Esophagus squamous epithelium (tissue), 5 donors: ENCODE results near the gene ULBP3. TPM values are rescaled to one million over a fixed set of nuclear protein-coding genes. Genes with fewer than 3 reads are reported as not detected.

Experiments
- DNase-seq: peaks from one replicate; lab custom pipeline; 2025; lab: John Stamatoyannopoulos, UW
- H3K27ac ChIP-seq, 4 donors: fragments of 200-600 bp; sonication (generic); one replicate each; pipeline ENCODE4 v1.5.1; 2016 to 2019; ENCODE audit warnings: mild to moderate bottlenecking in 1 of 4
- H3K27me3 ChIP-seq, 4 donors: fragments of 200-600 bp; sonication (generic); 1 replicate in 3 of 4; 2 replicates in 1 of 4; pipeline versions ENCODE4 v1.5.1 to v1.6.0; 2017 to 2021; ENCODE audit warnings: antibody characterized with exemption in 1 of 4
- H3K36me3 ChIP-seq, 3 donors: fragments of 200-600 bp; sonication (generic); one replicate each; pipeline ENCODE4 v1.5.1; 2016 to 2019
- H3K4me1 ChIP-seq, 3 donors: fragments of 200-600 bp; sonication (generic); one replicate each; pipeline ENCODE4 v1.5.1; 2017 to 2019
- H3K4me3 ChIP-seq, 4 donors: fragments of 200-600 bp; sonication (generic); 1 replicate in 3 of 4; 2 replicates in 1 of 4; pipeline ENCODE4 v1.5.1; 2016 to 2019; ENCODE audit warnings: mild to moderate bottlenecking in 2 of 4, moderate library complexity in 1 of 4
- H3K9me3 ChIP-seq, 3 donors: fragments of 200-600 bp; sonication (generic); one replicate each; pipeline ENCODE4 v1.5.1; 2016 to 2019
- CTCF ChIP-seq, 6 experiments: fragments of 450-650 bp in 4 of 6; fragments of 200-600 bp in 2 of 6; sonication (generic) in 2 of 6; IDR thresholded peaks; one replicate each; pipeline ENCODE4 v1.5.1; 2016 to 2019; ENCODE audit warnings: antibody characterized with exemption in 6 of 6, mild to moderate bottlenecking in 4 of 6, moderate library complexity in 4 of 6
- POLR2A ChIP-seq, 4 donors: fragments of 450-650 bp; IDR thresholded peaks; one replicate each; pipeline ENCODE4 v1.6.1; 2017; ENCODE audit warnings: antibody characterized with exemption in 4 of 4, mild to moderate bottlenecking in 4 of 4, moderate library complexity in 3 of 4
- WGBS, 2 donors: methylation state at CpG; one replicate each; pipeline ENCODE4 v1.1.5; 2018; 5-methylcytosine and 5-hydroxymethylcytosine counted together
- intact Hi-C: fragments of 100-400 bp; cut with DNase I; formaldehyde crosslinking; loops from one replicate; pipeline ENCODE4 v1.15.0; 2022
- total RNA-seq, 4 donors: library from RNA; depleted of rRNA; stranded (reverse); fragments of >200 nt; gene quantifications; one replicate each; pipeline ENCODE4 v1.1.0, GENCODE V29; 2016
- donor health status: DM: yes; HTN: yes; CAD: no.

Gene ULBP3
- total RNA-seq, 4 donors from 2014 or later = 2.1 to 5.0 (median 3.3) TPM

DNA sequence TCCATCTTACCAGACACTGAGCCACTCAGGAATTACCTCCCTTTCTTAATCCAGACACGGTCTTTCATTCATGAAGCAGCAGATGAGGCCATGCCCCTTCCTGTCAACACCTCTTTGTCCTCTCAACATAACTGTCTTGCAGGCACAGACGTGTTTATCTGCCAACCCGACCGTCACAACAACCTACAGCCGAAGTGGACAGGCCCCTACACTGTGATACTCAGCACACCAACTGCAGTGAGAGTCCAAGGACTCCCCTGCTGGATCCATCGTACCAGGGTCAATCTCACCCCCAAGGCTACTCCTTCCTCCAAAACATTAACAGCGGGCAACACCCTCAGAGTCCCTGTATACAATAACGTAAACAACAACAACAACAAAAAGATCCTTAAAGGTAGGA, 30.6 kb upstream of the ULBP3 start:
- H3K9me3 ChIP-seq = no peaks in the 10 kb centered on the region
- WGBS, 2 donors = 76 to 90% methylated on average over 7 of the region's 8 CpGs
- peaks cover 0 to 20% (median 0%) of the 10 kb centered on the region in 4 donors for H3K27me3 ChIP-seq
- DNase-seq = no peak
- H3K36me3 ChIP-seq = no peaks in the 10 kb centered on the region
- no peak overlapping the region for H3K4me3 ChIP-seq
- TF ChIP-seq CTCF (IDR thresholded peaks at IDR 0.05) (no peak), POLR2A (IDR thresholded peaks at IDR 0.05) (no peak)
- H3K27ac ChIP-seq = no peak overlapping the region
- no peaks in the 10 kb centered on the region for H3K4me1 ChIP-seq
- intact Hi-C loops = no loop called here

DNA sequence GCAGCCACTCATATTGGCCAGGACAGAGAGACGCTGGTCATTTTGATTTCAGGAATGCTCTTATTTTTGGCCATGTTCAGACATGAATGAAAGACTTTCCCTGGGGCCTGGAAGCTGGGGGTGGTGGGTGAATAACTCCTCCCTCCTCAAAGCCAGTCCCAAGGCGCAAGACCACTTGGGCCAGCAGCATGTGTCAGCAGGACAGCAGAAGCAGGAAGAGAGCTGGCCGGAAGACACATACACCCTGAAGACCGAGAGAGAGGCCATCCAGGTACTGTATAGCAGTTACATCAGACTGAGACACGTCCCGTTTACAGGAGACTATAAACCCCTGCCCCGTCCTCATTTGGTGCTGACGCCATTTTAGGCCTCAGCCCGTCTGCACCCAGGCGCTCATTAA, 29.2 kb upstream of the ULBP3 start:
- no peak for DNase-seq
- intact Hi-C loops = no loop called here
- 86 to 96% methylated on average over 6 to 8 of the region's 10 CpGs for WGBS, 2 donors

GRCh38 chr6:150093397-150093796, 24.5 kb upstream of the ULBP3 start:
- H3K4me3 ChIP-seq = no peak overlapping the region
- DNase-seq = no peak
- 73 to 84% methylated on average over 6 of the region's 6 CpGs for WGBS, 2 donors
- H3K9me3 ChIP-seq = no peaks in the 10 kb centered on the region
- peaks cover 0 to 41% (median 0%) of the 10 kb centered on the region in 4 donors for H3K27me3 ChIP-seq
- no peaks in the 10 kb centered on the region for H3K36me3 ChIP-seq
- H3K27ac ChIP-seq = no peak overlapping the region
- TF ChIP-seq CTCF (IDR thresholded peaks at IDR 0.05) = no peak
- TF ChIP-seq POLR2A (IDR thresholded peaks at IDR 0.05) = no peak
- intact Hi-C loops = no loop called here
- peaks cover 0 to 7% (median 0%) of the 10 kb centered on the region in 3 donors for H3K4me1 ChIP-seq

More for the DNA sequence above, 29.2 kb upstream of the ULBP3 start:
- Histone ChIP-seq H3K4me1 (no peaks in the 10 kb centered on the region), H3K36me3 (no peaks in the 10 kb centered on the region), H3K27me3 (peaks cover 0 to 28% (median 0%) of the 10 kb centered on the region in 4 donors), H3K9me3 (no peaks in the 10 kb centered on the region), H3K4me3 (no peak overlapping the region), H3K27ac (no peak overlapping the region)
- TF ChIP-seq POLR2A (IDR thresholded peaks at IDR 0.05) = no peak
- no peak for TF ChIP-seq CTCF (IDR thresholded peaks at IDR 0.05)

- no peak for DNase-seq
- no peak overlapping the region for H3K4me3 ChIP-seq
- WGBS, 2 donors = 18 to 27% methylated on average over 4 of the region's 4 CpGs
- H3K27ac ChIP-seq = no peak overlapping the region
- intact Hi-C loops = no loop called here
- H3K36me3 ChIP-seq = no peaks in the 10 kb centered on the region
- peaks cover 0 to 37% (median 0%) of the 10 kb centered on the region in 4 donors for H3K27me3 ChIP-seq
- H3K9me3 ChIP-seq = no peaks in the 10 kb centered on the region
- TF ChIP-seq POLR2A (IDR thresholded peaks at IDR 0.05) (no peak), CTCF (IDR thresholded peaks at IDR 0.05) (no peak)
- peaks cover 0 to 7% (median 0%) of the 10 kb centered on the region in 3 donors for H3K4me1 ChIP-seq
Observed at GRCh38 chr6:150091476-150091875, 22.6 kb upstream of the ULBP3 start.

DNA sequence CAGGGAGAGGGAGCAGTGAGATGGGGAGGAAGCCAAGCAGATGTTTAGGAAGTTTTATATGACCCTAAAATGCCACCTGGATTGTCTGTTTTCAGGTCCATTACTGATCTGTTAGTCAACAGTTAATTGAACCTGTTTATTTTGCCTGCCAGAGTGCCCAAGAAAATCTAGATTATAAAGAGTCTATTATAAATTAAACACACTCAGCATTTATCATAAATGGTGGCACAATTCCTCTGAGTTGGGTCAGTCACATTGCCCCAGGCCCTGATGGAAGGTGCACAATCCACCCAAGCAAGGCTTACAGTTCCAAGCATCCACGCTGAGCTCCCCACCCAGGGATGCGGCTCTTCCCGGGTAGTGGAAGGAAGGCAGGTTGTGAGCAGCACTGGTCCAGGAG, 21.4 kb upstream of the ULBP3 start:
- intact Hi-C loops = no loop called here
- WGBS, 2 donors = 96 to 97% methylated on average over 3 of the region's 3 CpGs

More for the DNA sequence above, 21.4 kb upstream of the ULBP3 start:
- H3K27ac ChIP-seq = no peak overlapping the region
- no peaks in the 10 kb centered on the region for H3K9me3 ChIP-seq
- no peaks in the 10 kb centered on the region for H3K36me3 ChIP-seq
- H3K4me1 ChIP-seq = peaks cover 0 to 7% (median 0%) of the 10 kb centered on the region in 3 donors
- H3K27me3 ChIP-seq = peaks cover 0 to 31% (median 0%) of the 10 kb centered on the region in 4 donors
- no peak for DNase-seq
- TF ChIP-seq CTCF (IDR thresholded peaks at IDR 0.05) (no peak), POLR2A (IDR thresholded peaks at IDR 0.05) (no peak)
- H3K4me3 ChIP-seq = no peak overlapping the region
